Ascending aorta (tissue), 2 donors: Measurements from ENCODE around the gene R3HDM1. TPM values are rescaled to one million over a fixed set of nuclear protein-coding genes. Genes with fewer than 3 reads are reported as not detected.

Experiments
- DNase-seq, 2 donors: peaks; one replicate each; pipeline ENCODE4 v3.0.0-alpha.2; 2019; ENCODE audit warnings: low spot score in 2 of 2
- H3K27ac ChIP-seq, 2 donors: fragments of 200-600 bp; sonication (generic); one replicate each; pipeline ENCODE4 v1.5.1; 2016 to 2017; ENCODE audit warnings: mild to moderate bottlenecking in 1 of 2
- H3K27me3 ChIP-seq: fragments of 200-600 bp; sonication (generic); one replicate; pipeline ENCODE4 v1.5.1; 2017
- H3K36me3 ChIP-seq, 2 donors: fragments of 200-600 bp; sonication (generic); one replicate each; pipeline ENCODE4 v1.5.1; 2016
- H3K4me1 ChIP-seq, 2 donors: fragments of 200-600 bp; sonication (generic); one replicate each; pipeline ENCODE4 v1.5.1; 2016 to 2017; ENCODE audit warnings: mild to moderate bottlenecking in 1 of 2
- H3K4me3 ChIP-seq, 2 donors: fragments of 200-600 bp; sonication (generic); one replicate each; pipeline ENCODE4 v1.5.1; 2016 to 2017; ENCODE audit warnings: mild to moderate bottlenecking in 1 of 2
- H3K9me3 ChIP-seq, 2 donors: fragments of 200-600 bp; sonication (generic); one replicate each; pipeline ENCODE4 v1.5.1; 2016
- CTCF ChIP-seq, 3 experiments: fragments of 200-600 bp in 2 of 3; fragments of 450-650 bp in 1 of 3; sonication (generic) in 2 of 3; IDR thresholded peaks; one replicate each; pipeline ENCODE4 v1.5.1; 2016 to 2019; ENCODE audit warnings: antibody characterized with exemption in 3 of 3, mild to moderate bottlenecking in 1 of 3, moderate library complexity in 1 of 3
- intact Hi-C: fragments of 100-400 bp; cut with DNase I; formaldehyde crosslinking; loops from one replicate; pipeline ENCODE4 v1.15.1; 2023
- total RNA-seq: library from RNA; depleted of rRNA; stranded (reverse); fragments of >200 nt; gene quantifications from one replicate; pipeline ENCODE4 v1.1.0, GENCODE V29; 2016

Gene R3HDM1
- total RNA-seq, 1 donor from 2014 or later = 5.0 TPM

GRCh38 chr2:135663148-135663700, 131.9 kb downstream of the R3HDM1 start:
- Histone ChIP-seq H3K4me1 (no peaks in the 10 kb centered on the region), H3K9me3 (no peaks in the 10 kb centered on the region), H3K27me3 (no peaks in the 10 kb centered on the region), H3K27ac (no peak overlapping the region), H3K4me3 (no peak overlapping the region), H3K36me3 (peaks cover 6 to 22% of the 10 kb centered on the region in 2 donors)
- intact Hi-C loops = no loop called here
- no peak for TF ChIP-seq CTCF (IDR thresholded peaks at IDR 0.05)
- DNase-seq = no peak

- Histone ChIP-seq H3K4me3 (no peak overlapping the region), H3K36me3 (peaks cover 6 to 14% of the 10 kb centered on the region in 2 donors), H3K27me3 (no peaks in the 10 kb centered on the region), H3K9me3 (no peaks in the 10 kb centered on the region), H3K27ac (no peak overlapping the region), H3K4me1 (no peaks in the 10 kb centered on the region)
- intact Hi-C loops = no loop called here
- no peak for DNase-seq
- no peak for TF ChIP-seq CTCF (IDR thresholded peaks at IDR 0.05)
Measured at GRCh38 chr2:135664623-135665068, 133.4 kb downstream of the R3HDM1 start.

GRCh38 chr2:135667045-135667444, 135.8 kb downstream of the R3HDM1 start:
- no peaks in the 10 kb centered on the region for H3K4me1 ChIP-seq
- H3K36me3 ChIP-seq = peaks cover 6 to 11% of the 10 kb centered on the region in 2 donors
- H3K27me3 ChIP-seq = no peaks in the 10 kb centered on the region
- intact Hi-C loops = no loop called here
- DNase-seq = no peak
- no peaks in the 10 kb centered on the region for H3K9me3 ChIP-seq
- no peak for TF ChIP-seq CTCF (IDR thresholded peaks at IDR 0.05)
- H3K27ac ChIP-seq = no peak overlapping the region
- H3K4me3 ChIP-seq = no peak overlapping the region

GRCh38 chr2:135674453-135674852, 143.2 kb downstream of the R3HDM1 start:
- no peak for TF ChIP-seq CTCF (IDR thresholded peaks at IDR 0.05)
- Histone ChIP-seq H3K27me3 (no peaks in the 10 kb centered on the region), H3K4me3 (no peak overlapping the region), H3K4me1 (no peaks in the 10 kb centered on the region), H3K27ac (no peak overlapping the region), H3K9me3 (no peaks in the 10 kb centered on the region), H3K36me3 (peaks cover 5 to 34% of the 10 kb centered on the region in 2 donors)
- intact Hi-C loops = no loop called here
- DNase-seq = no peak

- DNase-seq = no peak
- H3K27me3 ChIP-seq = no peaks in the 10 kb centered on the region
- H3K4me3 ChIP-seq = no peak overlapping the region
- intact Hi-C loops = no loop called here
- no peak for TF ChIP-seq CTCF (IDR thresholded peaks at IDR 0.05)
- H3K27ac ChIP-seq = no peak overlapping the region
- H3K4me1 ChIP-seq = no peaks in the 10 kb centered on the region
- H3K36me3 ChIP-seq = peaks cover 5 to 44% of the 10 kb centered on the region in 2 donors
- no peaks in the 10 kb centered on the region for H3K9me3 ChIP-seq
Measured at GRCh38 chr2:135676031-135676430, 144.7 kb downstream of the R3HDM1 start.

- H3K27ac ChIP-seq = no peak overlapping the region
- no peaks in the 10 kb centered on the region for H3K27me3 ChIP-seq
- H3K4me3 ChIP-seq = no peak overlapping the region
- no peaks in the 10 kb centered on the region for H3K9me3 ChIP-seq
- intact Hi-C loops = no loop called here
- TF ChIP-seq CTCF (IDR thresholded peaks at IDR 0.05) = no peak
- DNase-seq = no peak
- no peaks in the 10 kb centered on the region for H3K4me1 ChIP-seq
- H3K36me3 ChIP-seq = peaks cover 6 to 41% of the 10 kb centered on the region in 2 donors
Measured at GRCh38 chr2:135679125-135679524, 147.8 kb downstream of the R3HDM1 start.
